Suppressor macrophage treated with lipopolysaccharide for 4 hours (primary cell): Measurements from ENCODE around the gene ADAT1.

ENCODE experiments used
- DNase-seq: peaks from one replicate; pipeline ENCODE4 v3.0.0-alpha.2; 2020

ADAT1 gene, protein sequence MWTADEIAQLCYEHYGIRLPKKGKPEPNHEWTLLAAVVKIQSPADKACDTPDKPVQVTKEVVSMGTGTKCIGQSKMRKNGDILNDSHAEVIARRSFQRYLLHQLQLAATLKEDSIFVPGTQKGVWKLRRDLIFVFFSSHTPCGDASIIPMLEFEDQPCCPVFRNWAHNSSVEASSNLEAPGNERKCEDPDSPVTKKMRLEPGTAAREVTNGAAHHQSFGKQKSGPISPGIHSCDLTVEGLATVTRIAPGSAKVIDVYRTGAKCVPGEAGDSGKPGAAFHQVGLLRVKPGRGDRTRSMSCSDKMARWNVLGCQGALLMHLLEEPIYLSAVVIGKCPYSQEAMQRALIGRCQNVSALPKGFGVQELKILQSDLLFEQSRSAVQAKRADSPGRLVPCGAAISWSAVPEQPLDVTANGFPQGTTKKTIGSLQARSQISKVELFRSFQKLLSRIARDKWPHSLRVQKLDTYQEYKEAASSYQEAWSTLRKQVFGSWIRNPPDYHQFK

DNA sequence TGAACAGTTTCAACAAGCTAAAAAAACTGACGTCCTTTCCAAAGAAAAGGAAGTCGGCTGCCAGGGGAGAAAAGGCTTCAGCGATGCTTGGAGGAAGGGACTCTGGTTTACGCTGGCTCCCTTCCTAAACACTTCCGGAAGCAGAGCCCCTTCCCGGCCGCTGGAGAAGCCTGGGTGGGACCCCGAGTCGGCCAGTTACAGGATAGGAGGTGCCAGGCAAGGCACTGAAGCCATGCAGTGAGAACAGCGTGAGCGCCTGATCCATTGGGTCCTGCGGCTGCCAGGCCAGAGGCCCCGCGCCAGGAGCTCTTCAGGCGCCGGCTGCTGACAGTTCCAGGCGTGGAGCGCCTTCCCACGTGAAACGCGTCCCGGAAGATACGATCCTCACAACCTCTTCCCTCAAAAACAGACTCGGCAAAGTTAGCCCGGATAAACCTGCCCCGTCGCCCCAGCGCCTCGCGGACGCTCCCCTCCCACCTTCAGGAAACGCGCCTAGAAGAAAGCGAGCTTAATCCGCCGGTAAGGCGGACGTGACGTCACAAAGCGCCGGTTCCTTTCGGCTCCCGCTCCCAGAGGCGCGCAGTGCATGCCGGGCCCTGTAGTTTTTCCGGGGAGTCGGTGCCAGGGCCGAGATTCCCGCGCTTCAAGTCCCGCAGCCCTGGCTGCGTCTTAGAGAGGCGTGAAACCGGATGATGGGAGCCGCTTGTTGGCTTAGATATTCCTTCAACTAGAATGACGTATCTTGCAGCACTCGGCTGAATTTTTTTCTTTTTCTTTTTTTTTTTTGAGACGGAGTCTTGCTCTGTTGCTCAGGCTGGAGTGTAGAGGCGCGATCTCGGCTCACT, at the start of gene ADAT1:
Gene ADAT1 (minus strand): TSS at position 521 of the 845 bp plus-strand sequence. CDS start 2,482 bp downstream, outside the sequence.
- peak; percentile 98 for DNase-seq

DNA sequence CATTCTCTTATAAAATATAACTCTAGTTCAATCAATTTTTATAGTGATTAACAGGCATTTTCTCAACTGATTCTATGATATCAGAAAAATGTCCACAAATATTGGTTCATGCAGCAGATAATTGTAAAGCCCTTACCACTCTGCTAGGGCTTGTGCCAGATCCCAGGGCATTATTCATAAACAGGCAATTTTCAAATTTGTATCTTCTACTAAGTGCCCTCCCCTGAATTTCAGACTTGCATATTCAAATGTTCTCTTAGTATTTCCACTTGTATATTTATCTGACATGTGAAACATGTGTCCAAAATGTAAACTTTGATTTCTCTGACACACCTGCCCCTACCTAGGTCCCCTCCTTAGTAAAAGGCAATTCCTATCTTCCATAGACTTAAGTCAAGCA, 44.4 kb upstream of the ADAT1 start:
- no peak for DNase-seq

DNA sequence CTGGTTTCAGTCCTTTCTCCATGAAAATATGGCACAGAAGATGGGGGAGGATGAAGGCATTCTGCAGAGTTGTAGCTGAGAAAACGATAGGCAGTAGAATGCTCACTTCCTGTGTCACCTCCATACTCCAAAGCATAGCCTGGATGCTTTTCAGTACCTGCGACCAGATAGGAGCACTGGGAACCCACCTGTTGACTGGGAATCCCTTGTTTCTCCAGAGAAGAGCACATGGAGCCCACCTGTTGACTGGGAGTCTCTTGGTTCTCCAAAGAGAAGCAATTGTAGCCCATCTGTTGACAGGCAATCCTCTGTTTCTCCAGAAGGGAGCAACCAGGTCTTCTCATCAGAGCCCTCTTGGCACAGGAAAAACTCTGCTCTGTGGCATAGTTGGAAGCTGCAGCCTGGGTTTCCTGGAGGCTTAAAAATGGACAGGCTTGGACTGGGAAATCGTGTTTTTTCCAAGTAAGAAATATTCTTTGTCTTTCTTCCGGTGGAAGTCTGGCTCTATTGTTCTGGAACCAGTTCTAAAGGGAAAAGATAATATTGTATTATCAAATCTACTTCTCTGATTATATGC, 37.7 kb upstream of the ADAT1 start:
- DNase-seq = no peak

DNA sequence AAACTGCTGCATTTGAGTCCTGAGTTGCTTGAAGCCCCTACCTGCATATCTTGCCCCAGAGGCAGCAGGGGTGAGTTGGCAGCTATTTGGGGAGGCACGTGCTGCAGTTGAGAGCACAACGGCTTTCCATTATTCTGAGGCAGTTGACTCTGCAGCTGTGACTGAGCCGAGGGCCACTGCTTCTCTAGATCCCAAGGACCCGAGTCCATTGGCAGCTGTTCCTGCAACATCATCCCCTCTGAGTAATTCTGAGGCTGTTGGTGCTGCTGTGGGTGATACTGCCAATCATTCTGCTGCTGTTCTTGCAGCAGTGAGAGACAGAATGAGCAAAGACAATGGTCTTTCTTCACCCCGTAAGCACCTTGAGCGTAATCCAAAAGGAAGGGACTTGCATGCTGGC, 37.2 kb upstream of the ADAT1 start:
- DNase-seq = no peak

DNA sequence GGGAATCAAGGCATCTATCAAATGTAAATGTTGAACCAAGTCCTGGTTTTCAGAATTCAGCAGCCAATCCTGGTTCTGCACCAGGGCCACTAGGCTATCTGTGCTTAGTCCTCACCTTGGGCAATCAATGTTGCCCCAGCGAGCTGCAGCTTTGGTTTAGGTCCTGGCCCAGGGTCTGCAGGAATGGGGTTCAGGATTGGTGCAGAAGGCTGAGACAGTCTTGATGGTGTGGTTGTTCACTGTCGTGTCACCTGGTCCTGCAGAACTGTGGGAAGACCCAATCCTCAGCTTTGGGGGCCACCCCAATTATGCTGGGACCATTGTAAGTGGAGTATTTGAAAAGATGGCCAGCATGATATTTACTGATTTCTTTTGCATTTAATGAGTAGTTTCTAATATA, 35.1 kb upstream of the ADAT1 start:
- DNase-seq = no peak

DNA sequence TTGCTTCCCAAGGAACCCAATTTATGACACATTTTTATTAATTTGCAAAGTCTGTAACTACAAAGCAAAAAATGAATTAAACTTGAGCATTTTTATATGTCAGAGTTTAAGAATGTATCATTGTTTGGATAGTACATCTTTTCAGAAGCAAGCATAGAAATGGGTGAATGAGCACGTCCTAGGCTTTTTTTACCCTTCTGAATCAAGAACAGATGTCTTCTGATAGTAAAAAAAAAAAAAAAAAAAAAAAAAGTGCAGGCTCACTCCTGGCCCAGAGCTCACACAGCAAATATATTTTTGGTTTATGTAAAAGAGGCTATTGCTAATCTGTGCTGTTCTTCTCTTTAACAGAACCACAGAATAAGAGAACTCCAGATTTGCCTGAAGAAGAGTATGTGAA, 30.8 kb upstream of the ADAT1 start:
- no peak for DNase-seq

DNA sequence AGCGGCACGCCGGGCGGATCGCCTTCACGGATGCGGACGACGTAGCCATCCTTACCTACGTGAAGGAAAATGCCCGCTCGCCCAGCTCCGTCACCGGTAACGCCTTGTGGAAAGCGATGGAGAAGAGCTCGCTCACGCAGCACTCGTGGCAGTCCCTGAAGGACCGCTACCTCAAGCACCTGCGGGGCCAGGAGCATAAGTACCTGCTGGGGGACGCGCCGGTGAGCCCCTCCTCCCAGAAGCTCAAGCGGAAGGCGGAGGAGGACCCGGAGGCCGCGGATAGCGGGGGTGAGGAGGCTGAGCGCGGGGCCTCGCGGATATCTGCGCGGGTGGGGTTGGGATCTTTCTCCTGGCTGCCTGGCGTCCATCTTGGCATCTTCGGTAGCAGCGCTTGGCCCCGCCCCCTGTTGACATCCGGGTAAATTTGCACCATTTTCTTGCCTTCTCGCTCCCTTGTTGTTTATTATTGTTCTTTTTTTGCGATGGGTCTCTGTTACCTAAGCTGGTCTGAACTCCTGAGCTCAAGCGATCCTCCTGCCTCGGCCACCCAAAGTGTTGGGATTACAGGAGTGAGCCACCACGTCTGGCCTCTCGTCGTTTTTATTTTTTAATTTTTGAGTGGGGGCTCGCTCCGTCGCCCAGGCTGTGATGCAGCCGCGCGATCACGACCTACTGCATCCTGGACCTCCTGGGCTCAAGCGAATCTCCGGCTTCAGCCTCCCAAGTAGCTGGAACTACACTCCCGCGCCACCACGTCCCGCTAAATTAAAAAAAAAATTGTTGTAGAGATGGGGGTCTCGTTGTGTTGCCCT, 25.4 kb upstream of the ADAT1 start:
- peak; percentile 81 for DNase-seq

DNA sequence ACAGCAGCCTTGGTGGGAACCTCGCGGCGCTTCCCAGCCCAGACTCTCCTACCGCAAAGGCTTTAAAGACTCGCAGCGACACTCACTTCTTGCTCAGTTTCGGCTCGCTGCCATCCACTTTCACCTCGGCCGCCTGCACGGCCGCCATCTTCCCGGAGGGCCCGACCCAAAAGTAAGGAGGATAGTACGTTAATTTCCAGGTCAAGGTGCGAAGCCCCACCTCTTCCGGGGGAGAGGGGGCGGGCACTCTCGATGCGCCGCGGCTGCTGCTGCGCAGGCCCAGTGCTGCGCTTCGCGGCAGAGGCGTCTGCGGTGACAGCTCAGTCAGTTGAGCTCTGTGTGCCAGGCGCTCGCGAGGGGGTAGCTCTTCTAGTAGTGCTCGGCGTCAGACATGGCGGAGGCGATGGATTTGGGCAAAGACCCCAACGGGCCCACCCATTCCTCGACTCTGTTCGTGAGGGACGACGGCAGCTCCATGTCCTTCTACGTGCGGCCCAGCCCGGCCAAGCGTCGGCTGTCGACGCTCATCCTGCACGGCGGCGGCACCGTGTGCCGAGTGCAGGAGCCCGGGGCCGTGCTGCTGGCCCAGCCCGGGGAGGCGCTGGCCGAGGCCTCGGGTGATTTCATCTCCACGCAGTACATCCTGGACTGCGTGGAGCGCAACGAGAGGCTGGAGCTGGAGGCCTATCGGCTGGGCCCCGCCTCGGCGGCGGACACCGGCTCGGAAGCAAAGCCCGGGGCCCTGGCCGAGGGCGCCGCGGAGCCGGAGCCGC, 24.6 kb upstream of the ADAT1 start, which contains the start of the genes KARS1 and TERF2IP:
Gene KARS1 (minus strand): TSS at position 174 of the 773 bp plus-strand sequence. CDS start 26 bp downstream, at position 148.
Gene TERF2IP (plus strand): TSS at position 282 of the 773 bp plus-strand sequence. CDS start 110 bp downstream, at position 392.
- peak; percentile 96 for DNase-seq

DNA sequence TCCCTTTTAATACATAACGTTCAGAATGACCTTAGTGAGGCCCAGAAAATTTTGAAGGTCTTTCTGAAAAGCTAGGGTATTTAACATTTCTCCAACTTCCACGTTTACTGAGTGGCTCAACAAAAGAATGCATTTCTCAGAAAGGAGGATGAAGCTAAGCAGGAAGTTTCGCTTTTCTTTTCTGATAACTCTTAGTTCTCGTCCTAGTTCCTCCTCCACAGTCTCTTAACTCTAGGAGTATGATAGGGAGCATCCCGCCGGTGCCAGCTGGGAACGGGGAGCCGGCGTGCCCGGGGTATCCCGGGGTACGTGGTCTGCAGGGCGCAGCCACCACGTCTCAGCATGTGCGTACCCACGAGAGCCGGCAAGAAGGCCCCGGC, 24.0 kb upstream of the ADAT1 start:
- peak; percentile 46 for DNase-seq

DNA sequence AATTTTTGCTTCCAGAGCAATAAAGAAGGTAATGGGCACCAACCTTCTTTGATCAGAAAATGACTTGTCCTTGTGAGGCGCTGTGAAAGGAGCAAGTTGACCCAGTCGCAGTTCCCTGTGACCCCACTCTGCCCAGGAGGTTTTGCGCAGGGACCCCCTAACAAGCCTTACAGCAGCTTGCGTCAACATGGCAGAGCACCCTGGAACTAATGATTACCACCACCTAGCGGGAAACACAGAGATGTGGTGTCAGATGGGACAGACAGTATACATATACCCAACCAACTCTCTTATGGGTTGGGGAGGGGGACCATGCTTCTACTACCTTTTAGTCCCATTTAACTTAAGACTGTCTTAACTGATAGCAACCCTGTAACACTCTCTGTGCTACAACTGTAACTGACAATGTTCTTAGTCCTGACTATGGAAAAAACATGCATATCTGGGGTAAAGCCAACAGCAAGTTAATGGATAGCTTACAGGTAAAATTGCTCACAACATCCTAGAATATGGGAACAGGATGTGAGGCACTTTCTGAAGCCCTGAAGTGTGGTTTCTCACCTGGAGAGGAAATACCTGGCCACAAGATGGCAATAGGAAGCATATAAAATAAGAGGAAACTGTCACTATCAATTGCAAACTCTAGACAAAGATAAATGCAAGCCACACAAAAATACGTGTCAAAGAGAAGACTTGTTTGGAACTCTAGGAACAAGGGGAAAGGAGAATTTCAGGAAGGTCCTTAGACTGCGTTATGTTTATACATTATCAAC, 21.3 kb upstream of the ADAT1 start:
- DNase-seq = no peak

DNA sequence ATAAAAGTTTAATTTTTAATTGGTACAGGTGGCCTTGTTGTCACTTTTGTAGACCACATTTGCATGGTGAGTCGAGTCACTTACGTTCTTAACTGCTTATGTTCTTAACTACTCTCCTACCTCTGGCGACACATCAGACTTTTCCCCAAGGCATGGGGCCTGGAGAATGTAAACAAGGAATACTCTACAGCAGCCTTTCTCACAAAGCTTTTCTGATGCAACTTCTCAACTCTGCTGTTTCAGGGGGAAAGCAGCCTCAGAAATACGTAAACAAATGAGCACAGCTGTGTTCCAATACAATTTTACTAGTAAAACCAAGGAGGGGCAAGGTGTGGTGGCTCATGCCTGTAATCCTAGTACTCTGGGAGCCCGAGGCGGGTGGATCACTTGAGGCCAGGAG, 17.5 kb upstream of the ADAT1 start:
- DNase-seq = no peak

DNA sequence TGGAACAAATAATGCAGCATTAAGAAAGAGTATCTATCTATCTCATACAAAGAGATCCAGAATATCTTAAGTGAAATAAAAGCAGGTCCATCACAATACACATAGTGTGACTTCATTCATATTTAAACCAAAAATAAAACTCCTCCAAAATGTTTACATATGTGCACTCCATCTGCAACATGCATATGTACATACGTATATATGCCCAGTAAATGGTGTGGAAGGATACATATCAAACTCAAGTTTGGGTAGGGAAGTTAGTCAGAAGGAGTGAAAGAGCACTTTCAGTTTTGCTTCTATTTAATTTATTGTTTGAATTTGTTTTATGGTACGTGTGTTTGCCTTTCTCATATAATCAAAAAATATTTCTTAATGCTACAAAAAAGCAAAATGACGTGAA, 12.0 kb upstream of the ADAT1 start:
- DNase-seq = no peak

DNA sequence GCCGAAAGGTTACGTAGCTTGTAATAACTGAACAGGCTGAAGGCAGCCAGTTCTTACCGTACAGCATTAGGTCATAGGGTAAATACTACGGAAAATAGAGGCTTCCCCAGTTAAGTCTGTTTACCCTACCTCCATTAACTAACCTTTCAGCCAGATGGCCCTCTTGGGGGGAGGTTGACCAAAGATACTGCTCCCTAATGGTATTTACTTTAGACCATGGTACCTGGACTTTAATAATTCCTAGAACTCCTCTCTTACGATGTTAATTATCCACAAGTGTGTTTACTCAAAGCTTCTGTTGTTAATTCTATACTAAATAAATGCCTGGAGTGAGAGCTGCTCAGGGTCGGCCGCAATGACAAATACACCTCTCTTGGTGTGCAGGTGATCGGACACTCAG, 9.8 kb upstream of the ADAT1 start:
- DNase-seq = no peak

DNA sequence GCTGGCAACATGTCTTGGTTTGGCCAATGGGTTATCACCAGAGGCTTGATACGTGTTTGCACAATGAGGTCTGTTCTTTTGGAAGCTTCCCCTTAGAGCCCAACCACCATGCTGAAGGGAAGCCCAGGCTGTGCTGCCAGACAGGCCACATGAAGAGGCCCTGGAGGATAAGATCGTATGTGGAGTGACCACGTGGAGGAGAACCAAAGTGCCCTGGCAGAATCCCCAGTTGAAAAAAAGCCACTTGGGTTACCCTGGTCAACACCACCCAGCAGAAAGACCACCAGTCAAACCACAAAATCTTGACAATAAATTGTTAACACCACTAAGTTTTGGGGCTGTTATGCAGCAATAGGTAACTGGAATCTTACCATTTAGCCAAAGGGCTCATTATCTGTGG, 7.0 kb upstream of the ADAT1 start:
- no peak for DNase-seq

DNA sequence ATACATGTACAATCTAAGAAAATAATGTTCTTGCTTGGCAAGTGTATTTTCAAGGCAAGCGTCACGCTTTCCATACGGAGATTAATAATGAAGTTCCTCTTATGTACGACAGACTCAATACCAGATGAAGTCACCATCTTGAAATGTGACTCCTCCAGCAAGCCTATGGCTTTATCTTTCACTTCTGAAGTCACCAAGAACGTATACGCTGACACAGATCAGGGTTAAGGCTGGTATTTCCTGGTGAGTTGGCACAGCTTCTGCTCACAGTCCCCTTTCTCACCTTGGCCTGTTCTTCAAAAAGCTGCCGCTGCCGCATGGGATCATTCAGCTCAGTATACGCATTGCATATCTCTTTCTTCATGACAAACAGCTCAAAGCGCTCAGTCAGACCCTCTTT, 6.1 kb upstream of the ADAT1 start:
- DNase-seq = no peak

DNA sequence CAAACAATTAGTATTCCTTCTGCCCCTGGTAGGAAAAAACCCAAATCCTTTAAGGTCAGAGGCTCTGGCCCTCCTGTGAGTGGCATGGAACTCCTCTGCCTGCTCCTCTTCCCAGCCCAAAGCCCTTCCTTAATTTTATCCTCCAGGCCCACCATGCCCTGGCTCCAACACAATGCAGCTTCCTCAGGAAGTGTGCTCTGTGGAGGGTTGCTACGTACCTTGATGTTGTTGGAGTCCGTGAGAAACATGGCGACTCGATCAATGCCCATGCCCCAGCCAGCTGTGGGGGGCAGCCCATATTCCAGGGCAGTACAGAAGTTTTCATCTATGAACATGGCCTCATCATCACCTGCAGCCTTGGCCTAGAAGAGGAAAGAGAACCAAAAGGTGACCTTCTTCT, 5.3 kb upstream of the ADAT1 start:
- no peak for DNase-seq

DNA sequence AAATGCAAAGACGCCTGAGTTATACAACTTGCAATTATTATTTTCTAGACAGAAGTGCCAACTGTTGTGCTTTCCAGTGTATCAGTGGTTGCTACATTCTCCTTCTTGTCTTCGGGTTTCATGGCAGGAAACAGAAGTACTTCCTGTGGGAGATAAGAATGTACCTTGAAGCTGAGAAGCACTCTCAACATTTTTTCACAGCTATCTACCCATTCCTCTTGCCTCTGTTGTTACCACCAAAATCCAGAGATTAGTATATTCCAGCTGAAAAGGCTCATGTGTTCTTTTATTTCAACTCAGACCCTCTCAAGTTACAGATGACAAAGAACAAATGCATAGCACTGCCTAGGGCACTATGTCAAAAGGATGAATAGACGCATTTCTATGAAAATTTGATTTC, 4.8 kb upstream of the ADAT1 start:
- DNase-seq = no peak

DNA sequence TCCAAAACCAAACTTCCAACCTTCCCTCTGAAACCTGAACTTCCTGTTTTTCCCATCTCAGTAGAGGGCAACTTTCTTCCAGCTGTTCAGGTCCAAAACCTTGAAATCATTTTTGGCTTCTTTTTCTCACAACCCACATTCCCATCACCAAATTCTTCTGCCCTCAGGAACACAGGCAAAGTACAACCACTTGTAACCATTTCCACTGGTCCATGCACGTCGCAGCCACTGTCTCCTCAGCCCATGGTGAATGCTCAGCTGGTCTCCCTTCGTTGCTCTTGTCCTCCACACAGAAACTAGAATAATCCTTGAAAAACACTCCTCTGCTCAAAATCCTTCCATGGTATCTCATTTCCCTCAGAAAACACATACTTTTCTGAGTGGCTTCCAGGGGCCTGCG, 3.7 kb upstream of the ADAT1 start:
- no peak for DNase-seq

DNA sequence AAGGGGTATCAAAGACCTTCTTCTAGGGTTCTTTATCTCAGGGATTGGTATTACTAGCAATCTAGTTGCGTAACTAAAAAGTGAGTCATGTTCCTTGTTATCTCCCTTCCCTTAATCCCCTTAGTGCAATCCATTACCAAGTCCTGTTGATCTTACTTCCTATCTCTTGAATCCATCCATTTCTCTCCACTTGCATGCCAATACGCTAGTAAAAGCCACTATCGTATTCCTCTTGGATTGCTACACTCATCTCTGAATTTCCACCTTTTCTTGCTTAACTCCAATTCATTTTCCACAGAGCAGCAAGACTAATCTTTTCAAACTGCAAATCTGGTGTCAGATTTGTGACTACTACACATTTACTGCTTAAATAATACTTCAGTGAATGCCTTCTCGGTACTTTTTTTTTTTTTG, 1.8 kb upstream of the ADAT1 start:
- DNase-seq = no peak

DNA sequence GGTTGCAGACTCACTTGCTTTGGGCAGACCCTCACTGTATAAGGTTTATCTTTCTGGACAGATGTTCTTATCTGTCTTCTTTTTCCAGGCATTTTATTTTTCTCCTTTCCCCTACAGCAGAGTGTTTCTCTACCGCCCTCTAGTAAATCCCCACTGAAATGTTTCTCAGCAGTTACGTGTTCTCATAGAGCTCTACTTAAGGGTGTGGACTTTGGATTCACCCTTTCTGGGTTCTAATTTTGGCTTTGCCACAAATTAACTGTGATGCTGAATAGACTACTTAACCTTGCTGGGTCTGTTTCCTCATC, 2.0 kb downstream of the ADAT1 start:
- DNase-seq = no peak
